ENCODE results near the gene FMO3. TPM values are rescaled to one million over a fixed set of nuclear protein-coding genes. Genes with fewer than 3 reads are reported as not detected.

The FMO3 gene
- total RNA-seq, 1 experiment from 2014 or later, result not detected

- TF ChIP-seq USF2 (CRISPR knock-in tag; IDR thresholded peaks at IDR 0.05) (no peak), ZNF425 (CRISPR knock-in tag; conservative IDR thresholded peaks at IDR 0.05) (no peak), ZNF532 (CRISPR knock-in tag; IDR thresholded peaks at IDR 0.05; ENCODE audit: borderline replicate concordance) (no peak), ZNF121 (CRISPR knock-in tag; IDR thresholded peaks at IDR 0.05) (no peak), ZNF512 (CRISPR knock-in tag; IDR thresholded peaks at IDR 0.05; ENCODE audit: borderline replicate concordance) (no peak), FOXP4 (CRISPR knock-in tag; IDR thresholded peaks at IDR 0.05) (no peak), ZNF423 (CRISPR knock-in tag; IDR thresholded peaks at IDR 0.05) (no peak), SMAD3 (CRISPR knock-in tag; IDR thresholded peaks at IDR 0.05; ENCODE audit: borderline replicate concordance) (no peak), NFYB (CRISPR knock-in tag; conservative IDR thresholded peaks at IDR 0.05; ENCODE audit: low read depth) (no peak), E2F5 (CRISPR knock-in tag; IDR thresholded peaks at IDR 0.05) (no peak), HMGA2 (CRISPR knock-in tag; IDR thresholded peaks at IDR 0.05) (no peak), JAZF1 (CRISPR knock-in tag; IDR thresholded peaks at IDR 0.05) (no peak)
Observed at GRCh38 chr1:171055966-171056643, 34.6 kb upstream of the FMO3 start (continued).

GRCh38 chr1:171061425-171062143 lies 29.1 kb upstream of the FMO3 start:
- ChIA-PET CTCF (no interaction called here), POLR2A (no interaction called here)
- H3K4me3 Mint-ChIP-seq, result no peak overlapping the region
- no peaks in the 10 kb centered on the region for H3K27me3 Mint-ChIP-seq (ENCODE audit: low read depth)
- ATAC-seq (no peak), DNase-seq (ENCODE audit: low spot score) (no peak)
- no peaks in the 10 kb centered on the region for H3K4me1 Mint-ChIP-seq
- no peaks in the 10 kb centered on the region for H3K36me3 Mint-ChIP-seq
- no peaks in the 10 kb centered on the region for H3K9me3 Mint-ChIP-seq
- no peak overlapping the region for H3K27ac Mint-ChIP-seq
- no peak for TF ChIP-seq NFATC4 (CRISPR knock-in tag; IDR thresholded peaks at IDR 0.05)
- no peak for TF ChIP-seq NR2C2 (CRISPR knock-in tag; IDR thresholded peaks at IDR 0.05)
- TF ChIP-seq ZNF317 (CRISPR knock-in tag; IDR thresholded peaks at IDR 0.05; ENCODE audit: borderline replicate concordance, low read depth), result no peak
- TF ChIP-seq TCF7 (CRISPR knock-in tag; IDR thresholded peaks at IDR 0.05; ENCODE audit: low read depth), result no peak
- no peak for TF ChIP-seq NFE2L1 (CRISPR knock-in tag; IDR thresholded peaks at IDR 0.05)
- no peak for TF ChIP-seq HMGA2 (CRISPR knock-in tag; IDR thresholded peaks at IDR 0.05)
- no peak for TF ChIP-seq GABPB1 (CRISPR knock-in tag; IDR thresholded peaks at IDR 0.05)
- no peak for TF ChIP-seq ZNF263 (CRISPR knock-in tag; IDR thresholded peaks at IDR 0.05; ENCODE audit: low read depth)
- no peak for TF ChIP-seq E2F5 (CRISPR knock-in tag; IDR thresholded peaks at IDR 0.05)
